Dedifferentiated amniotic fluid mesenchymal stem cell (primary cell): ENCODE data around the gene SFMBT2.
"Not testable (repeated sequence)": the region's sequence is repeated elsewhere in the genome, so short reads cannot be mapped to it uniquely, and the experiment has no call there.

Experiments used
- DNase-seq: peaks from one replicate; pipeline ENCODE4 v3.0.0-alpha.2; 2016; ENCODE audit errors: extremely low spot score

SFMBT2 gene

GRCh38 chr10:7401156-7401555 is 9.7 kb downstream of the SFMBT2 start:
- DNase-seq: no peak

- DNase-seq: no peak
Observed at GRCh38 chr10:7400068-7400715, 10.6 kb downstream of the SFMBT2 start.

GRCh38 chr10:7399533-7399932 is 11.3 kb downstream of the SFMBT2 start:
- no peak for DNase-seq

- no peak for DNase-seq
Observed at GRCh38 chr10:7397049-7398035, 13.5 kb downstream of the SFMBT2 start.

GRCh38 chr10:7392301-7392700 is 18.5 kb downstream of the SFMBT2 start:
- not testable (repeated sequence) for DNase-seq

DNA sequence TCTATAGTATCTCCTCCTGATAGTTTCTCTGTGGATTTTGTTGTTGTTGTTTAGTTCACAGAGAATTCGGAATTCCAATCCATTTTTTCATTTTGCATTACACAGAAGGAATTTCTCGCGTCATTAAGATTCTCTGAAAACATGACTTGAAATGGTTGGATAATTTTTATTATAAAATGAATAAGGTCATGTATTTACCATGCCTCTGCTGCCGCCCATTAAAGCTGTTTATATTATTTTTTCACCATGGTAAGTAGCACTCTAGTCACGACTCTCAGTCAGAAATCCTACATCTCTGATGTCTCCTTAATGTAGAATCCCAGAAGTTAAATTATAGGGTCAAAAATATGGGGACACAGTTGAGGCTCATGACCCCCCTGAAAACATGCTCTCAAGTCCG is 19.1 kb downstream of the SFMBT2 start:
- no peak for DNase-seq

DNA sequence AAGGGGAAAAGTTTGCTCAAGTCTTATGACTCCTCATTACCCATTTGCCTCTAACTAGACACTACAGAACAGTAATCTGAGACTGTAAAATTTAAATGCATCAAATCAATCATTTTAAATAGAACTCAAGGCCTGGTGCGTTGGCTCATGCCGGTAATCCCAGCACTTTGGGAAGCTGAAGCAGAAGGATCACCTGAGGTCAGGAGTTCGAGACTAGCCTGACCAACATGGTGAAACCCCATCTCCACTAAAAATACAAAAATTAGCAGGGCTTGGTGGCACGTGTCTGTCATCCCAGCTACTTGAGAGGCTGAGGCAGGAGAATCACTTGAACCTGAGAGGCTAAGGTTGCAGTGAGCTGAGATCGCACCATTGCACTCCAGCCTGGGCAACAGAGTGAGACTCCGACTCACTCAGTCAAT is 20.1 kb downstream of the SFMBT2 start:
- DNase-seq: not testable (repeated sequence)

- DNase-seq: no peak
Observed at GRCh38 chr10:7389844-7390243, 21.0 kb downstream of the SFMBT2 start.

- no peak for DNase-seq
Observed at GRCh38 chr10:7389346-7389745, 21.5 kb downstream of the SFMBT2 start.

- DNase-seq: no peak
Observed at GRCh38 chr10:7388602-7389001, 22.2 kb downstream of the SFMBT2 start.

- DNase-seq: not testable (repeated sequence)
Observed at GRCh38 chr10:7388149-7388548, 22.7 kb downstream of the SFMBT2 start.

GRCh38 chr10:7385114-7385513 is 25.7 kb downstream of the SFMBT2 start:
- DNase-seq: no peak

GRCh38 chr10:7383442-7383841 is 27.4 kb downstream of the SFMBT2 start:
- no peak for DNase-seq

DNA sequence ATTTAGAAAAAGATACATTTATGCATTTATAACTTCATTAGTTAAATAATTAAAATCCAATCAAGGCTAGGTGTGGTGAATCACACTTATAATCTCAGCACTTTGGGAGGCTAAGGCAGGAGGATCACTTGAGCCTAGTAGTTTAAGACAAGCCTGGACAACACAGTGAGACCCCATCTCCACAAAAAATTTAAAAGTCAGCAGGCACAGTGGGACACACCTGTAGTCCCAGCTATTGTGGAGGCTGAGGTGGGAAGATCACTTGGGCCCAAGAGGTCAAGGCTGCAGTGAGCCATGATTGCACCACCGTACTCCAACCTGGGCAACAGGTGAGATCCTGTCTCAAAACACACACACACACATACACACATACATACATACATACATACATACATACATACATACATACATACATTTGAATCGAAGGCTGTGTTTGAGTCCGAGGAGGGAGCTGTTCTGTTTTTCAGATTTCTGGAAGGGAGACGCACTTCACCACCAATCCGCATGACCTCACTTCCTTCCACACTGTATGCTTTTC is 30.1 kb downstream of the SFMBT2 start:
- no peak for DNase-seq

GRCh38 chr10:7378602-7379403 is 32.0 kb downstream of the SFMBT2 start:
- DNase-seq: no peak

GRCh38 chr10:7377614-7378248 is 33.1 kb downstream of the SFMBT2 start:
- DNase-seq: no peak

DNA sequence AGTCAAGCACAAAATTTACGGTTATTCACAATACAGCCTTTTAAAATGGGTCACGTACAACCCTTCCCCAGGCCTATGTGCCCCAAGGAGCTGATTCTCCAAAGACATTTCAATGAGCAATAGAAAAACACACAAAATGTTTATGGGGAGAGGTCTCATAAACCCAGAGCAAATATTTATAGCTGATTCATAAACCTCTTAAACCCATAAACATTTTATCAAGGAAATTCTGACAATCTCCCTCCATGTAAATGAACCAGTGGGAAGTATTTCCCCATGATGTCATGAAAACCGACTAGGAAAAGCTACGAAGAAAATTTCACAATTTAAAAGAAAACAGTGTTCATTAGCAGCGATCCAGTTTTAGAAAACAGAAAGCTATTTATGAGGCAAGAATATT is 36.0 kb downstream of the SFMBT2 start:
- no peak for DNase-seq

DNA sequence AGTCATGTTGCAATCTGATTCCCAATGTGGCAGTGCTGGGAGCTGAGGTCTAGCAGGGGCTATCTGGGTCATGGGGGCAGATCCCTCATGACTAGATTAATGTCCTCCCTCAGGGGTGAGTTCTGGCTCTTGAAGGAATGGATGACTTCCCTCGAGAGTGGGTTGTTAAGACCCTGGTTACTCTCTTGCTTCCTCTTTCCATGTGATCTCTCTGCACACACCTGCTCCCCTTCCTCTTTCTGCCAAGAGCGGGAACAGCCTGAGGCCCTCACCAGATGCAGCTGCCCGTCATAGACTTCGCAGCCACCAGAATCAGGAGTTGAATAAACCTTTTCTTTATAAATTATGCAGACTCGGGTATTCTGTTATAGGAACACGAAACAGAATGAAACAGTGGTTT is 37.8 kb downstream of the SFMBT2 start:
- DNase-seq: no peak

GRCh38 chr10:7372504-7372903 is 38.3 kb downstream of the SFMBT2 start:
- no peak for DNase-seq

DNA sequence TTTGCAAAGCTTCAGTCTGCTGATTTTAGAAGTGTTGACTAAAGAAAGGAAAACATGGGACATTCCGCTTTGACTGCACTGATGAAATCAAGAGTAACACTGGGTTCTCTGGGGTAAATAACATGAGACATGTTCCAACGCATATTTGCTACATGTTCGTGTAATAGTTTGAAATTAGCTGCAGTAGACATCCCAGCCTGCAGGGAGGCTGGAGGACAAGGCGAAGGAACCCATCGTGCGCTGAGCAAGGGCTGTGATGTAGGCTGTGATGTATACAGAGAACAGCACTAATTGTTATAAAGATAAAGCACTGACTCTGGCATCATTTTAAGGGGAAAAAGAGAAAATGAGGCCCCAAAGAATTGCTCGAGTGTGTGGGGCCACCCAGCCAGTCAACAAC is 40.3 kb downstream of the SFMBT2 start:
- no peak for DNase-seq

DNA sequence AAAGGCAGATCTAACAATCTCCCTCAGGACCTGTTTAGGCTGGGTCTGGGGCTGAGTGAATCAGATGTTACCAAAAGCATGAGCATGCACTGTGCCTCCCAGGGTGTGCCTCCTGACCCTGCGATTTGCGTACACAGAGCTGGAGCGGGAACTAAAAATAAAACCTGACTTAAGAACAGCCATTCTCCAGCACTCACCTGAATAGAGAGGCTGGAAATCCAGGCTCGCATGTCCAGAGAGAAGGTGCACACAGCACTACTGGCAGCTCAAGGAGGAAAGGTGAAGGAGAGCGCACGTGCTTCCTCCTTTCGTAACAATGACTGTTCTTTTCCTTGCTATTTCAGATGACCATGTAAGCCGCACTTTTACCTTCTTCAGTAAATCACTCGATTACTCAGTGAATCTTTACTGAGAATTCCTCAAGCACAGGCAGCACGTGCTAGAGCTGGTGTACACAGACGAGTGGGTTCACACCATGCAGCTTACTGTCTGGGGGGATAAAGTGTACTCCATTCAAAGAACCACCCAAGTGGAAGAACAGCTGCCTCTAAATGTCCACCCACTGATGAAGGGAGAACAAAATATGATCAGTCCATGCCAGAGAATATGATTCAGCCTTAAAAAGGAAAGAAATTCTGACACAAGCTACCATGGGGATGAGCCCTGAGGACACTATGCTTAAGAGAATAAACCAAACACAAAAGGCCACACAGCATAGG is 45.6 kb downstream of the SFMBT2 start:
- DNase-seq: no peak
